Right cardiac atrium (tissue), 5 donors: ENCODE data around the gene ZBTB49. TPM values are rescaled to one million over a fixed set of nuclear protein-coding genes. Genes with fewer than 3 reads are reported as not detected.

ENCODE experiments used
- ATAC-seq, 2 donors: fragments of 200-7000 bp; cut with Tn5 transposase; one replicate each; pipeline versions ENCODE4 v1.8.0 to v1.9.1; 2020; ENCODE audit warnings: moderate library complexity in 2 of 2, mild to moderate bottlenecking in 1 of 2
- DNase-seq, 3 donors: peaks; one replicate each; pipeline ENCODE4 v3.0.0-alpha.2; 2020
- H3K27ac ChIP-seq: one replicate; pipeline ENCODE4 v1.5.1; 2013; ENCODE audit warnings: mild to moderate bottlenecking, low read length, control low read depth, moderate library complexity
- H3K27me3 ChIP-seq: one replicate; pipeline ENCODE4 v1.6.1; 2013; ENCODE audit not compliant: control insufficient read depth, insufficient read depth
- H3K4me1 ChIP-seq: one replicate; pipeline ENCODE4 v1.6.1; 2013; ENCODE audit warnings: low read length; ENCODE audit not compliant: control insufficient read depth, insufficient read depth
- H3K4me3 ChIP-seq: one replicate; pipeline ENCODE4 v1.5.1; 2013; ENCODE audit warnings: low read length, control low read depth
- H3K9me3 ChIP-seq: one replicate; pipeline ENCODE4 v1.6.1; 2013; ENCODE audit warnings: low read length; ENCODE audit not compliant: control insufficient read depth
- WGBS: extraction: QIAGEN DNeasy Blood & Tissue Kit; methylation state at CpG from one replicate; pipeline ENCODE4 v1.1.7; 2013; 5-methylcytosine and 5-hydroxymethylcytosine counted together
- intact Hi-C, 4 donors: fragments of 100-400 bp; cut with DNase I; formaldehyde crosslinking; loops; one replicate each; pipeline versions ENCODE4 v1.11.0 to v1.14.0; 2022 to 2023
- polyA plus RNA-seq: library from polyadenylated mRNA; stranded (reverse); fragments of 200-250 nt; gene quantifications from one replicate; pipeline ENCODE4 v1.2.3, GENCODE V29; 2013
- total RNA-seq, 4 donors: library from RNA; stranded (reverse); fragmentation: NEBNext Ultra II Directional; extraction: Animal tissue kit (Norgen Biotek cat#: 25700); gene quantifications; one replicate each; pipeline ENCODE4 v1.2.1, GENCODE V29; 2021
- donor health status: healthy with polysubstance abuse.
- donor health status: DM: no; HTN: yes; CAD: no.
- donor health status: DM: no; HTN: no; CAD: no.
- donor health status: DM: no; HTN: yes; CAD: no; lungs with severe emphysema.
- donor health status: DM: yes; HTN: yes; CAD: no.

ZBTB49 gene
- total and polyA plus RNA-seq, 5 donors: 2.2 to 6.0 (median 4.6) TPM

DNA sequence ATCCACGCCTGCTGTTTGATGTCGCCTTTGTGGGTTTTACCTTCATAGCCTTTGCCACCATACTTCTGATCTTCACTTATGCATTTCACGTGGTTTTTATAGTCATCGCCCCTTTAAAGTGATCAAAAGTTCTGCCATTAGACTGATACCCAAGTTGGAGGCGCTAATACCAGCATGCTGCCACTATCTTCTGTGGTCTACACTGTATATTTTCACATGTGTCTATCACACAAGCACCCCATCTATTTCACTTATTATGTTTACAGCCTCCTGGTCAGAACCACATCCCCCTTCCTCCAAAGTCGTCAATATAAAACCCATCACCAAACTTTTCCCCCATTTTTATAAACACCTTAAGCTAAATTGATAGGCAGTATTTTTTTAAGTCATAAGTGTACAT lies 8.3 kb upstream of the ZBTB49 start:
- ATAC-seq (no peak), DNase-seq (no peak)
- H3K4me1 ChIP-seq: no peaks in the 10 kb centered on the region
- intact Hi-C loops: no loop called here
- no peaks in the 10 kb centered on the region for H3K9me3 ChIP-seq
- no peak overlapping the region for H3K4me3 ChIP-seq
- no peak overlapping the region for H3K27ac ChIP-seq
- 90% methylated on average over 6 of the region's 6 CpGs for WGBS
- H3K27me3 ChIP-seq: no peaks in the 10 kb centered on the region

DNA sequence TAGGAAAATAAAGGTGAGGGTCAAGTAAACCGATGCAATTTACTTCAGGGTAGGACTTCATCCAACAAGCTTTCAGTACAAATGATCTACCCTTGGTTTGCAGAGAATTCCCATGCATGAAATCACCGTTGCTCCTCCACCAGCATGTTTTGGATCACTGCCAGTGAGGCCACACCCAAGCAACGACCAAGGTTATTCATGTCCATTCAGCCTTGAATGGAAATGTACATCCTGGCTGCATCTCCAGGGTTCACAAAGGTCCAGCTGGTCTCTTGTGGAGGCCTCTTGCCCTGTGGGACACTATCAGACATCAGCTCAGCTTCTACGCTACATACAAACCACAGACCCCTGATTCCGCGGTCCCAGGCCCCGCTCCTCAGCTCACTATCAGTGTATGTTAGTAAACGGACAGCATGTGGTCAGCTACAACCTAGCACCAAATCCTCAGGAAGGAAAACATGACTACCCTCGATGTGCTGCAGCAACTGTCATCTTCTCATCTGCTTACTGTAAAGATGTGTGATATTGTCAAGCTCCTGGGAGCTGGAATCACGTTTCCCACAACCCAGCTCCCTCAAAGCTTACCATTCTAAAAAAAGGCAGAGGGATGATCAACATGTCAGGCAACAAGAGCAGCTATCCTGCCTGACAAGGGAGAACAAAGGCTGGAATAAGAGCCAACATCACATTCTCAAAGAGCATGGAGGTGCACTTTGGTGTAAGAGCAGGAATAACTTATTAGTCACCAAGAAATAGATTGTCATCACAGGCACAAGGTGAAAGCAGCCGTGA lies 5.0 kb upstream of the ZBTB49 start:
- intact Hi-C loops: no loop called here
- peak in 1 of 2 donors; percentile 54 for ATAC-seq
- 58% methylated on average over 11 of the region's 11 CpGs for WGBS
- peak; percentile 44 to 60 (median 58) for DNase-seq
- Histone ChIP-seq H3K27ac (peak overlapping the region; percentile 34), H3K4me3 (no peak overlapping the region), H3K9me3 (no peaks in the 10 kb centered on the region), H3K27me3 (no peaks in the 10 kb centered on the region), H3K4me1 (peaks cover 4% of the 10 kb centered on the region)

GRCh38 chr4:4288098-4288497 lies 2.0 kb upstream of the ZBTB49 start:
- DNase-seq (no peak), ATAC-seq (no peak)
- Histone ChIP-seq H3K9me3 (no peaks in the 10 kb centered on the region), H3K27me3 (no peaks in the 10 kb centered on the region), H3K4me3 (no peak overlapping the region), H3K27ac (no peak overlapping the region), H3K4me1 (peaks cover 4% of the 10 kb centered on the region)
- intact Hi-C loops: no loop called here

GRCh38 chr4:4289055-4289454 lies 996 bp upstream of the ZBTB49 start:
- Histone ChIP-seq H3K4me3 (peak overlapping the region; percentile 60), H3K27ac (no peak overlapping the region), H3K9me3 (no peaks in the 10 kb centered on the region), H3K27me3 (no peaks in the 10 kb centered on the region), H3K4me1 (peaks cover 4% of the 10 kb centered on the region)
- ATAC-seq: no peak
- no peak for DNase-seq
- intact Hi-C loops: no loop called here
- 36% methylated on average over 3 of the region's 3 CpGs for WGBS

DNA sequence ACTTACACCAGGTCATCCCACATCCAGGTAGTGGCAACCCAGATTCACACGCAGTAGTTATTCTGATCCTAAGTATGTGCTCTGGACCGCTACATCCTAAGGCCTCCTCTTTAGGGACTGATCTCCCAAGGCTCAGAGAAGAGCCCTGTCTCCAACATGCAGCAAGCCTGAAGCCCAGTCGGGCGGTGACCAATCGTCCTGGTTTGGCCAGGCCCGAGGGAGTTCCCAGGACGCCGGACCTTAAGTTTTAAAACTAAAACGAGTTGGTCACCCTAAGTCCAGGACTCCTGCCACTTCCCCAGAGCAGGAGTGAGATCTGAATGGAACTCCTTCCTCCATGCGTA lies 482 bp upstream of the ZBTB49 start:
- peaks cover 4% of the 10 kb centered on the region for H3K4me1 ChIP-seq
- ATAC-seq: peak in 1 of 2 donors; percentile 17
- H3K27ac ChIP-seq: peak overlapping the region; percentile 26
- intact Hi-C loops: no loop called here
- no peaks in the 10 kb centered on the region for H3K27me3 ChIP-seq
- H3K4me3 ChIP-seq: peak overlapping the region; percentile 60
- under 1% methylated on average over 10 of the region's 10 CpGs for WGBS
- H3K9me3 ChIP-seq: no peaks in the 10 kb centered on the region
- DNase-seq: peak in 1 of 3 donors; percentile 56

- H3K27ac ChIP-seq: no peak overlapping the region
- no peak for ATAC-seq
Observed at GRCh38 chr4:4293279-4293678, 3.2 kb downstream of the ZBTB49 start.

DNA sequence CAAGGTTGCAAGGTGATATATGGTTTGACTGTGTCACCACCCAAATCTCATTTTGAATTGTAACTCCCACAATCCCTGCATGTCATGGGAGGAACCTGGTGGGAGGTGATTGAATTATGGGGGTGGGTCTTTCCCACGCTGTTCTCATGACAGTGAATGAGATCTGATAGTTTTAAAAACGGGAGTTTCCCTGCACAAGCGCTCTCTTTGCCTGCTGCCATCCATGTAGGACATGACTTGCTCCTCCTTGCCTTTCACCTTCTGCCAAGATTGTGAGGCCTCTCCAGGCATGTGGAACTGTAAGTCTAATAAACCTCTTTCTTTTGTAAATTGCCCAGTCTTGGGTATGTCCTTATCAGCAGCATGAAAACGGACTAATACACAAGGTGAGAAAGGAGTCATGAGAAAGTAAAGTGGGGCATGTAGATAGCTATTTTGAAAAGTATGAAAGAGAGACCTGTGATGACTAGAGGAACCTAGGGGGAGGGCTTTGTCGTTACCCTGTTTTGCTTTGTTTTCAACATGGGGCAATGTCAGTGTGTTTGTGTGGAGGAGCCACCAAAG lies 6.3 kb downstream of the ZBTB49 start:
- Histone ChIP-seq H3K9me3 (no peaks in the 10 kb centered on the region), H3K27me3 (no peaks in the 10 kb centered on the region), H3K4me3 (no peak overlapping the region), H3K4me1 (peaks cover 2% of the 10 kb centered on the region), H3K27ac (no peak overlapping the region)
- DNase-seq (no peak), ATAC-seq (no peak)
- WGBS: 91% methylated on average over 5 of the region's 5 CpGs
- intact Hi-C loops: no loop called here

More at GRCh38 chr4:4293279-4293678, 3.2 kb downstream of the ZBTB49 start:
- Histone ChIP-seq H3K4me1 (peaks cover 4% of the 10 kb centered on the region), H3K9me3 (no peaks in the 10 kb centered on the region), H3K27me3 (no peaks in the 10 kb centered on the region), H3K4me3 (no peak overlapping the region)
- no peak for DNase-seq
- WGBS: 89% methylated on average over 3 of the region's 3 CpGs
- intact Hi-C loops: no loop called here

- Histone ChIP-seq H3K4me3 (no peak overlapping the region), H3K27me3 (no peaks in the 10 kb centered on the region), H3K4me1 (peaks cover 2% of the 10 kb centered on the region), H3K27ac (no peak overlapping the region), H3K9me3 (no peaks in the 10 kb centered on the region)
- WGBS: 89% methylated on average over 3 of the region's 3 CpGs
- DNase-seq: no peak
- intact Hi-C loops: no loop called here
- no peak for ATAC-seq
Observed at GRCh38 chr4:4299006-4299405, 9.0 kb downstream of the ZBTB49 start.

GRCh38 chr4:4302001-4302400 lies 11.9 kb downstream of the ZBTB49 start:
- intact Hi-C loops: no loop called here
- Histone ChIP-seq H3K4me3 (no peak overlapping the region), H3K27me3 (no peaks in the 10 kb centered on the region), H3K4me1 (peaks cover 2% of the 10 kb centered on the region), H3K27ac (no peak overlapping the region), H3K9me3 (no peaks in the 10 kb centered on the region)
- no peak for DNase-seq
- no peak for ATAC-seq
- WGBS: 63% methylated on average over 5 of the region's 5 CpGs

GRCh38 chr4:4302416-4302815 lies 12.4 kb downstream of the ZBTB49 start:
- intact Hi-C loops: no loop called here
- Histone ChIP-seq H3K4me1 (peaks cover 2% of the 10 kb centered on the region), H3K27me3 (no peaks in the 10 kb centered on the region), H3K4me3 (no peak overlapping the region), H3K27ac (no peak overlapping the region), H3K9me3 (no peaks in the 10 kb centered on the region)
- DNase-seq (no peak), ATAC-seq (no peak)
- 46% methylated on average over 6 of the region's 6 CpGs for WGBS

DNA sequence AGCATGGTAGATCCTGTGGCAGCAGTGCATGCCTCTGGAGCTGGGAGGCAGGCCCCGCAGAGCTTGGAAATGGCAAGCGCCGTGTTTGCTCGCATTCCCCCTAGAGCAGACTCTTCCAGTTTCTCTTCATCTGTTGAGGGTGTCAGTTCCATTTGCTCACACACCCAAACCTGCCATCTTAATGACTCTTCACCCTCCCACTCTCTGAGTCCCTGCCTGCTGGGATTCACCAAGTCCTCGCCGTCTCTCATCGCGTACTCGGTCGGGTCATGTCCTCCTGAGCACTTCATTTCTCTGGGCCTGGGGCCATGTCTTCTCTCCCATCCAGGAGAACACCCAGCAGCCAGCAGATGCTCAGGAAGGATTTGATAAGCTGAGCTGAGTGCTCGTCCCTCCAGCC lies 16.9 kb downstream of the ZBTB49 start:
- intact Hi-C loops: no loop called here
- H3K4me3 ChIP-seq: no peak overlapping the region
- DNase-seq (no peak), ATAC-seq (no peak)
- H3K4me1 ChIP-seq: no peaks in the 10 kb centered on the region
- H3K27ac ChIP-seq: no peak overlapping the region
- 94% methylated on average over 11 of the region's 11 CpGs for WGBS
- no peaks in the 10 kb centered on the region for H3K9me3 ChIP-seq
- H3K27me3 ChIP-seq: no peaks in the 10 kb centered on the region
